ENCODE results near the gene ROR1. TPM values are rescaled to one million over a fixed set of nuclear protein-coding genes. Genes with fewer than 3 reads are reported as not detected.

ROR1 gene
- total and polyA plus RNA-seq, 3 donors from 2014 or later = 3.3 to 5.1 (median 4.6) TPM

DNA sequence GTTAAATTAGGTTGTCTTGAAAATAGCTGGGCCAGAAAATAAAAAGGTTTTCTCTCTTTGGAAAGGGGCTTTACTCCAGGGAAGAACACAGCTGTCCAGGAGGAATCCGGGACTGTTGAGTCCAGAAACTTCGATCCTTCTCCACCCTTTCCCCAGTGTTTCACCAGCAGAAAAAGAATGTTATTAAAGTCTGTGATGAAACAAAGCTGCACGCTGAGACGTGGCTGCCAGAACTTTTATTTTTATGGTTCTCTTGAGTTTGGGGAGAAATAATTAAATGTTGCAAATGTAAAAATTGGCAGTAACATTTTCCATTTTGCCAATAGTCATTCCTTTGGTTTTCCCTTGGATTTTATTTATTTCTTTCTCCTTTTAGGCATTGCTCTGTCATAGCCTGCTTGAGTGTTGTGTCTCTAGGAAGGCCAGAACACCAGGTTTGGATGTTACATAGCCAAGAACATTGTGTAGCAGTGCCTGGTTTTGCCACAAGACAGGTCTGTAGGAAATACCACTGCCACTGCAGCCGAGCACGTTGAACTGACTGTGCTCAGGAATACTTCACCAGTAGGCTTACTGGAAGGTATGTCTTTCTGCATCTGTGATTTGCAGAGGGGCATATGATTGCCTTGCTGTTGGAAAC, 87.4 kb downstream of the ROR1 start:
- TF ChIP-seq POLR2A (IDR thresholded peaks at IDR 0.05) (no peak), CTCF (IDR thresholded peaks at IDR 0.05) (no peak)
- no peaks in the 10 kb centered on the region for H3K27me3 ChIP-seq
- no peaks in the 10 kb centered on the region for H3K36me3 ChIP-seq (ENCODE audit: low read depth, missing control alignments)
- no peak overlapping the region for H3K27ac ChIP-seq
- no peak overlapping the region for H3K4me3 ChIP-seq
- no peaks in the 10 kb centered on the region for H3K9me3 ChIP-seq
- peak; percentile 39 for DNase-seq
- no peaks in the 10 kb centered on the region for H3K4me1 ChIP-seq
- intact Hi-C loops (cut with DNase I; ENCODE audit: low total_unique reads) = no loop called here
- 44 to 59% methylated on average over 6 of the region's 6 CpGs for WGBS, 2 donors

DNA sequence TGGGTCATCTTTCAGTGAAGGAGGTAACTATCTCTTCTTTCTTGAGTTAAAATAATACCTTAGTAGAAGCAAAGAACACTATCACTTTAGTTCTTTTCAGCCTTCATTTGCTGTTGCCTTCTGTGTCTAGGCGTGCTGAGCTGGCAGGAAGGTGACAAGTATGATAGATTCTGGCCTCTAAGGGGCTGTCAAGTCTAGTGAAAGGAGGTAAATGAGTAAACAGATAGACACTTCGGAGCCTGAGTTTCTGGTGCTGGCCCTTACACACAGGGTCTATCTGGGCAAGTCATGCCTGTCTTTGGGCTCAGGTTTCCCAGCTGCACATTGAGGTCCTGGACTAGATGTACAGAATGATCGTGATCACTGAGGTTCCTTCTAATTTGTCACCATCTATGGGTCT, 89.3 kb downstream of the ROR1 start:
- Histone ChIP-seq H3K4me3 (no peak overlapping the region), H3K27ac (no peak overlapping the region), H3K4me1 (no peaks in the 10 kb centered on the region), H3K27me3 (no peaks in the 10 kb centered on the region), H3K36me3 (ENCODE audit: low read depth, missing control alignments) (no peaks in the 10 kb centered on the region), H3K9me3 (no peaks in the 10 kb centered on the region)
- intact Hi-C loops (cut with DNase I; ENCODE audit: low total_unique reads) = no loop called here
- no peak for TF ChIP-seq POLR2A (IDR thresholded peaks at IDR 0.05)
- TF ChIP-seq CTCF (IDR thresholded peaks at IDR 0.05) = no peak
- DNase-seq = no peak
- WGBS, 2 donors = 85 to 95% methylated on average over 3 of the region's 3 CpGs

- no peaks in the 10 kb centered on the region for H3K27me3 ChIP-seq
- no peaks in the 10 kb centered on the region for H3K36me3 ChIP-seq (ENCODE audit: low read depth, missing control alignments)
- no peak overlapping the region for H3K4me3 ChIP-seq
- TF ChIP-seq POLR2A (IDR thresholded peaks at IDR 0.05) (no peak), CTCF (IDR thresholded peaks at IDR 0.05) (no peak)
- H3K4me1 ChIP-seq = peaks cover 3% of the 10 kb centered on the region
- 81 to 84% methylated on average over 4 of the region's 4 CpGs for WGBS, 2 donors
- no peaks in the 10 kb centered on the region for H3K9me3 ChIP-seq
- no peak overlapping the region for H3K27ac ChIP-seq
- no peak for DNase-seq
- intact Hi-C loops (cut with DNase I; ENCODE audit: low total_unique reads) = no loop called here
Observed at GRCh38 chr1:63864224-63864641, 90.4 kb downstream of the ROR1 start.

DNA sequence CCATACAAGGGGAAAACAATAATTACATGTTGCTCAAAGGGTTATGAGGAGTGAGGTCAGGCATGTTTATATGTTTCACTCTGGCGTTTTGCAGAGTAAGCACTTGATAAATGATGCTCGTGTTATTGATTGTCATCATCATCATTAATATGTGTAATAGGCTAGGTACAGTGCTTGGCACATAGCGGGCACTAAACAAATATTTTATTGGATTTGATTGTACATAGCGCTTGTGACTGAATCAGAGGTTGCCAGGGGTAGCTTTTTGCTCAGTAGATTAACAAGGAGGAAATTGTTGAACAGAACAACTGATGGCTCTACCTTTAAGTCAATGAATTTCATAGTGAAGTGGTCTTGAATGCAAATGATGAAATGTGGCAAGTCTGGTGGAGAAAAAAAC, 91.7 kb downstream of the ROR1 start:
- H3K27ac ChIP-seq = no peak overlapping the region
- no peak for TF ChIP-seq CTCF (IDR thresholded peaks at IDR 0.05)
- no peak for TF ChIP-seq POLR2A (IDR thresholded peaks at IDR 0.05)
- no peaks in the 10 kb centered on the region for H3K36me3 ChIP-seq (ENCODE audit: low read depth, missing control alignments)
- 92 to 93% methylated on average over 4 of the region's 4 CpGs for whole genome bisulfite sequencing, 2 donors
- H3K4me3 ChIP-seq = no peak overlapping the region
- no peaks in the 10 kb centered on the region for H3K27me3 ChIP-seq
- no peaks in the 10 kb centered on the region for H3K9me3 ChIP-seq
- H3K4me1 ChIP-seq = peaks cover 3% of the 10 kb centered on the region
- no peak for DNase-seq
- intact Hi-C loops (cut with DNase I; ENCODE audit: low total_unique reads) = no loop called here

DNA sequence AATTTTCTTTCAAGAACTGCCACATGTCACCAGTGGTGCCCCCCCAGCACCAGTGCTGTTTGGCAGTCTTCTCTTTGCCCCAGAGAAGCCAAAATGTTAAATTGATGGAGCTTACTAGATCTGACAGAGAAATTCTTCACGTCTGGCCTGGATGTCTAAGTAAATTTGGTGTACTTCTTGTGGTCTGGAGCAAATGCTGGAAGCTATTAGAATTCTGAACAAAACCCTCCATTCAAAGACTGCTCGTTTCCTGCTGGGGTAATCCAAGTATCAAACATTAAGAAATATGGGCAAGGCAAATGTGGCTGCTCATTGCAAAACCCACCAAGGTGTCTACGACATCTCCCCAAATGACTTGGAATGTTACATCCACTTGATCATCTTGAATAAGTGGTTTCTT, 92.3 kb downstream of the ROR1 start:
- no peaks in the 10 kb centered on the region for H3K9me3 ChIP-seq
- TF ChIP-seq POLR2A (IDR thresholded peaks at IDR 0.05) (no peak), CTCF (IDR thresholded peaks at IDR 0.05) (no peak)
- intact Hi-C loops (cut with DNase I; ENCODE audit: low total_unique reads) = no loop called here
- DNase-seq = no peak
- no peaks in the 10 kb centered on the region for H3K36me3 ChIP-seq (ENCODE audit: low read depth, missing control alignments)
- no peaks in the 10 kb centered on the region for H3K27me3 ChIP-seq
- H3K4me1 ChIP-seq = peaks cover 3% of the 10 kb centered on the region
- H3K27ac ChIP-seq = no peak overlapping the region
- no peak overlapping the region for H3K4me3 ChIP-seq
- WGBS, 2 donors = 80 to 94% methylated on average over 3 of the region's 3 CpGs

Data from testis (tissue), 3 donors.